Measurements from ENCODE around the gene EZR. TPM values are rescaled to one million over a fixed set of nuclear protein-coding genes. Genes with fewer than 3 reads are reported as not detected.
A peak's percentile ranks its signal among the peaks of the same experiment; 100 is the strongest.

EZR gene
- total and polyA plus RNA-seq, 2 of the 13 experiments (the other 11 are each of a cell fraction or from before 2014, with no cell fraction given), result 34.7 to 60.3 TPM

DNA sequence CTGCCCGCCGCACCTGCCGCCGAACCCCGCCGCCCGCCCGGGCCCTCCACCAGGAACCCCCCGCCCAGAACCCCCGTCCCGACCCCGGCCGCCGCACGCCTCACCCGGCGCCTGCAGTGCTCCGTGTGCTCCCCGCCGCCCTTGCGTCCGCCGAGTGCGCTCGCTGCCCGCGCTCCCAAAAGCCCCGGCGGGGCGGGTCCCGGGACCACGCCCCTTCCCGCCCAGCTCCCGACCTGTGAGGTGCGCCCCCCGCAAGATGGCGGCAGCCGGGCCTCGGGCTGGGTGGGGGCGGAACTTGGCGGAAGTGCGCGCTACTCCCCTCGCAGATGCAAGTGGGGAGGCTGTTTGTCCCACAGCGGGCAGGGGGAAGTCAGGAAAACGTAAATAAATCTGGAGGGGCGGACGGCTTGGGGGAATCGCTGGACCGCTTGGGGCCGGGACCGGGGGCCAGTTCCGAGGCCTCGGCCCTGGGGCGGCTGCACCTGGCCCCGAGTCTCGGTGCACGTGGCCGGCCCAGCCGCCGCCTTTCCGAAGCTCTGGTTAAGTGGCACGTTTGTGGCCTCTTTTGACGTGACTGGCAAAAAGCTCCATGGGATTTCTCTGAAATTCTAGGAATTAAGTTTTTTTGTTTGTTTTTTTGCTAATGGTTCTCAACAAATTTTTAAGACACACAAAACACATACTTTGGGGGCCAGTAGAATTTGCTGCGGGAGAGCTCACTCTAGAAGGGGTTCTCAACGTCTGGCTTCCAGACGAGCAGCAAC is at the start of gene EZR (continued):
- TF ChIP-seq, protein P1, sequence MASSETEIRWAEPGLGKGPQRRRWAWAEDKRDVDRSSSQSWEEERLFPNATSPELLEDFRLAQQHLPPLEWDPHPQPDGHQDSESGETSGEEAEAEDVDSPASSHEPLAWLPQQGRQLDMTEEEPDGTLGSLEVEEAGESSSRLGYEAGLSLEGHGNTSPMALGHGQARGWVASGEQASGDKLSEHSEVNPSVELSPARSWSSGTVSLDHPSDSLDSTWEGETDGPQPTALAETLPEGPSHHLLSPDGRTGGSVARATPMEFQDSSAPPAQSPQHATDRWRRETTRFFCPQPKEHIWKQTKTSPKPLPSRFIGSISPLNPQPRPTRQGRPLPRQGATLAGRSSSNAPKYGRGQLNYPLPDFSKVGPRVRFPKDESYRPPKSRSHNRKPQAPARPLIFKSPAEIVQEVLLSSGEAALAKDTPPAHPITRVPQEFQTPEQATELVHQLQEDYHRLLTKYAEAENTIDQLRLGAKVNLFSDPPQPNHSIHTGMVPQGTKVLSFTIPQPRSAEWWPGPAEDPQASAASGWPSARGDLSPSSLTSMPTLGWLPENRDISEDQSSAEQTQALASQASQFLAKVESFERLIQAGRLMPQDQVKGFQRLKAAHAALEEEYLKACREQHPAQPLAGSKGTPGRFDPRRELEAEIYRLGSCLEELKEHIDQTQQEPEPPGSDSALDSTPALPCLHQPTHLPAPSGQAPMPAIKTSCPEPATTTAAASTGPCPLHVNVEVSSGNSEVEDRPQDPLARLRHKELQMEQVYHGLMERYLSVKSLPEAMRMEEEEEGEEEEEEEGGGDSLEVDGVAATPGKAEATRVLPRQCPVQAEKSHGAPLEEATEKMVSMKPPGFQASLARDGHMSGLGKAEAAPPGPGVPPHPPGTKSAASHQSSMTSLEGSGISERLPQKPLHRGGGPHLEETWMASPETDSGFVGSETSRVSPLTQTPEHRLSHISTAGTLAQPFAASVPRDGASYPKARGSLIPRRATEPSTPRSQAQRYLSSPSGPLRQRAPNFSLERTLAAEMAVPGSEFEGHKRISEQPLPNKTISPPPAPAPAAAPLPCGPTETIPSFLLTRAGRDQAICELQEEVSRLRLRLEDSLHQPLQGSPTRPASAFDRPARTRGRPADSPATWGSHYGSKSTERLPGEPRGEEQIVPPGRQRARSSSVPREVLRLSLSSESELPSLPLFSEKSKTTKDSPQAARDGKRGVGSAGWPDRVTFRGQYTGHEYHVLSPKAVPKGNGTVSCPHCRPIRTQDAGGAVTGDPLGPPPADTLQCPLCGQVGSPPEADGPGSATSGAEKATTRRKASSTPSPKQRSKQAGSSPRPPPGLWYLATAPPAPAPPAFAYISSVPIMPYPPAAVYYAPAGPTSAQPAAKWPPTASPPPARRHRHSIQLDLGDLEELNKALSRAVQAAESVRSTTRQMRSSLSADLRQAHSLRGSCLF (CRISPR knock-in tag; IDR thresholded peaks at IDR 0.05; ENCODE audit: borderline replicate concordance), result peak; percentile 95; the same call in 1 of the 2 replicates
- no peak for TF ChIP-seq ZBTB21 (CRISPR knock-in tag; IDR thresholded peaks at IDR 0.05)
- peak; percentile 74; the same call in 1 of the 2 replicates for TF ChIP-seq DR1 (CRISPR knock-in tag; IDR thresholded peaks at IDR 0.05)
- TF ChIP-seq SYNCRIP (IDR thresholded peaks at IDR 0.05; ENCODE audit: insufficient read depth, low read depth, low read length), result no peak
- TF ChIP-seq, protein P2, sequence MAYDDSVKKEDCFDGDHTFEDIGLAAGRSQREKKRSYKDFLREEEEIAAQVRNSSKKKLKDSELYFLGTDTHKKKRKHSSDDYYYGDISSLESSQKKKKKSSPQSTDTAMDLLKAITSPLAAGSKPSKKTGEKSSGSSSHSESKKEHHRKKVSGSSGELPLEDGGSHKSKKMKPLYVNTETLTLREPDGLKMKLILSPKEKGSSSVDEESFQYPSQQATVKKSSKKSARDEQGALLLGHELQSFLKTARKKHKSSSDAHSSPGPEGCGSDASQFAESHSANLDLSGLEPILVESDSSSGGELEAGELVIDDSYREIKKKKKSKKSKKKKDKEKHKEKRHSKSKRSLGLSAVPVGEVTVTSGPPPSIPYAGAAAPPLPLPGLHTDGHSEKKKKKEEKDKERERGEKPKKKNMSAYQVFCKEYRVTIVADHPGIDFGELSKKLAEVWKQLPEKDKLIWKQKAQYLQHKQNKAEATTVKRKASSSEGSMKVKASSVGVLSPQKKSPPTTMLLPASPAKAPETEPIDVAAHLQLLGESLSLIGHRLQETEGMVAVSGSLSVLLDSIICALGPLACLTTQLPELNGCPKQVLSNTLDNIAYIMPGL (CRISPR knock-in tag; IDR thresholded peaks at IDR 0.05; ENCODE audit: borderline replicate concordance in 1 of 2, low read depth in 1 of 2), result peak; percentile 68 to 78; a peak in 3 of 4 replicates
- no peak for TF ChIP-seq POLR2AphosphoS2 (IDR thresholded peaks at IDR 0.05; ENCODE audit: low read depth, low read length)
- peak; percentile 79; the same call in 1 of the 2 replicates for TF ChIP-seq ZNF891 (CRISPR knock-in tag; IDR thresholded peaks at IDR 0.05)
- TF ChIP-seq ZSCAN20 (CRISPR knock-in tag; IDR thresholded peaks at IDR 0.05; ENCODE audit: borderline replicate concordance), result peak; percentile 96
- TF ChIP-seq MTA1 (CRISPR knock-in tag; IDR thresholded peaks at IDR 0.05; ENCODE audit: borderline replicate concordance), result peak; percentile 86; the same call in 1 of the 2 replicates
- TF ChIP-seq ASH2L (IDR thresholded peaks at IDR 0.05; ENCODE audit: insufficient read length, low read depth, low read length), result peak; percentile 29
- TF ChIP-seq ZNF660 (CRISPR knock-in tag; IDR thresholded peaks at IDR 0.05; ENCODE audit: borderline replicate concordance, low read depth), result no peak
- TF ChIP-seq ZNF773 (CRISPR knock-in tag; IDR thresholded peaks at IDR 0.05; ENCODE audit: borderline replicate concordance), result peak; percentile 91; the same call in 1 of the 2 replicates
- no peak for TF ChIP-seq YEATS2 (CRISPR knock-in tag; IDR thresholded peaks at IDR 0.05; ENCODE audit: borderline replicate concordance)
- no peak for TF ChIP-seq ZNF569 (CRISPR knock-in tag; IDR thresholded peaks at IDR 0.05; ENCODE audit: borderline replicate concordance)
- no peak for TF ChIP-seq JDP2 (CRISPR knock-in tag; IDR thresholded peaks at IDR 0.05; ENCODE audit: borderline replicate concordance)
- TF ChIP-seq PITX1 (CRISPR knock-in tag; IDR thresholded peaks at IDR 0.05), result no peak
- TF ChIP-seq XBP1 (CRISPR knock-in tag; IDR thresholded peaks at IDR 0.05), result no peak; the same call in 1 of the 2 replicates
- TF ChIP-seq ZNF263 (CRISPR knock-in tag; IDR thresholded peaks at IDR 0.05), result peak; percentile 97
- TF ChIP-seq, protein P3, sequence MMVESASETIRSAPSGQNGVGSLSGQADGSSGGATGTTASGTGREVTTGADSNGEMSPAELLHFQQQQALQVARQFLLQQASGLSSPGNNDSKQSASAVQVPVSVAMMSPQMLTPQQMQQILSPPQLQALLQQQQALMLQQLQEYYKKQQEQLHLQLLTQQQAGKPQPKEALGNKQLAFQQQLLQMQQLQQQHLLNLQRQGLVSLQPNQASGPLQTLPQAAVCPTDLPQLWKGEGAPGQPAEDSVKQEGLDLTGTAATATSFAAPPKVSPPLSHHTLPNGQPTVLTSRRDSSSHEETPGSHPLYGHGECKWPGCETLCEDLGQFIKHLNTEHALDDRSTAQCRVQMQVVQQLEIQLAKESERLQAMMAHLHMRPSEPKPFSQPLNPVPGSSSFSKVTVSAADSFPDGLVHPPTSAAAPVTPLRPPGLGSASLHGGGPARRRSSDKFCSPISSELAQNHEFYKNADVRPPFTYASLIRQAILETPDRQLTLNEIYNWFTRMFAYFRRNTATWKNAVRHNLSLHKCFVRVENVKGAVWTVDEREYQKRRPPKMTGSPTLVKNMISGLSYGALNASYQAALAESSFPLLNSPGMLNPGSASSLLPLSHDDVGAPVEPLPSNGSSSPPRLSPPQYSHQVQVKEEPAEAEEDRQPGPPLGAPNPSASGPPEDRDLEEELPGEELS (CRISPR knock-in tag; IDR thresholded peaks at IDR 0.05), result peak; percentile 28; the same call in 1 of the 2 replicates
- peak; percentile 89 for TF ChIP-seq MAF1 (CRISPR knock-in tag; IDR thresholded peaks at IDR 0.05; ENCODE audit: borderline replicate concordance)
